ENCODE results near the gene CTSW. TPM values are rescaled to one million over a fixed set of nuclear protein-coding genes. Genes with fewer than 3 reads are reported as not detected.
A peak's percentile ranks its signal among the peaks of the same experiment; 100 is the strongest.

Gene CTSW
- total RNA-seq, 1 donor from 2014 or later: not detected

- Mint-ChIP-seq H3K9me3 (ENCODE audit: low read depth) (no peaks in the 10 kb centered on the region), H3K27ac (ENCODE audit: unreplicated experiment) (peak overlapping the region; percentile 71), H3K4me3 (ENCODE audit: unreplicated experiment) (no peak overlapping the region), H3K36me3 (ENCODE audit: low read depth) (peaks cover 26% of the 10 kb centered on the region), H3K4me1 (ENCODE audit: low read depth) (peaks cover 49% of the 10 kb centered on the region), H3K27me3 (ENCODE audit: low read depth) (no peaks in the 10 kb centered on the region)
- DNase-seq (ENCODE audit: low spot score): peak; percentile 68
- TF ChIP-seq CTCF (IDR thresholded peaks at IDR 0.05): no peak
Observed at GRCh38 chr11:65865550-65866172, 14.0 kb upstream of the CTSW start.

- H3K27ac Mint-ChIP-seq (ENCODE audit: unreplicated experiment): peak overlapping the region; percentile 57
- no peaks in the 10 kb centered on the region for H3K27me3 Mint-ChIP-seq (ENCODE audit: low read depth)
- H3K4me1 Mint-ChIP-seq (ENCODE audit: low read depth): peaks cover 53% of the 10 kb centered on the region
- peak; percentile 72 for DNase-seq (ENCODE audit: low spot score)
- no peaks in the 10 kb centered on the region for H3K9me3 Mint-ChIP-seq (ENCODE audit: low read depth)
- no peak for TF ChIP-seq CTCF (IDR thresholded peaks at IDR 0.05)
- H3K4me3 Mint-ChIP-seq (ENCODE audit: unreplicated experiment): no peak overlapping the region
- H3K36me3 Mint-ChIP-seq (ENCODE audit: low read depth): peaks cover 26% of the 10 kb centered on the region
Observed at GRCh38 chr11:65866509-65867283, 12.9 kb upstream of the CTSW start.

- Mint-ChIP-seq H3K27me3 (ENCODE audit: low read depth) (no peaks in the 10 kb centered on the region), H3K9me3 (ENCODE audit: low read depth) (no peaks in the 10 kb centered on the region), H3K4me1 (ENCODE audit: low read depth) (peaks cover 50% of the 10 kb centered on the region), H3K36me3 (ENCODE audit: low read depth) (peaks cover 26% of the 10 kb centered on the region), H3K27ac (ENCODE audit: unreplicated experiment) (peak overlapping the region; percentile 57), H3K4me3 (ENCODE audit: unreplicated experiment) (no peak overlapping the region)
- TF ChIP-seq CTCF (IDR thresholded peaks at IDR 0.05): no peak
- peak; percentile 68 for DNase-seq (ENCODE audit: low spot score)
Observed at GRCh38 chr11:65867284-65868071, 12.2 kb upstream of the CTSW start.

GRCh38 chr11:65868076-65868667, 11.5 kb upstream of the CTSW start:
- no peaks in the 10 kb centered on the region for H3K9me3 Mint-ChIP-seq (ENCODE audit: low read depth)
- no peak for TF ChIP-seq CTCF (IDR thresholded peaks at IDR 0.05)
- H3K36me3 Mint-ChIP-seq (ENCODE audit: low read depth): peaks cover 23% of the 10 kb centered on the region
- peak overlapping the region; percentile 45 for H3K27ac Mint-ChIP-seq (ENCODE audit: unreplicated experiment)
- no peaks in the 10 kb centered on the region for H3K27me3 Mint-ChIP-seq (ENCODE audit: low read depth)
- no peak overlapping the region for H3K4me3 Mint-ChIP-seq (ENCODE audit: unreplicated experiment)
- DNase-seq (ENCODE audit: low spot score): peak; percentile 87
- H3K4me1 Mint-ChIP-seq (ENCODE audit: low read depth): peaks cover 47% of the 10 kb centered on the region

GRCh38 chr11:65868907-65869306, 10.7 kb upstream of the CTSW start:
- Mint-ChIP-seq H3K4me3 (ENCODE audit: unreplicated experiment) (no peak overlapping the region), H3K27ac (ENCODE audit: unreplicated experiment) (peak overlapping the region; percentile 17), H3K4me1 (ENCODE audit: low read depth) (peaks cover 44% of the 10 kb centered on the region), H3K36me3 (ENCODE audit: low read depth) (peaks cover 18% of the 10 kb centered on the region), H3K27me3 (ENCODE audit: low read depth) (no peaks in the 10 kb centered on the region), H3K9me3 (ENCODE audit: low read depth) (no peaks in the 10 kb centered on the region)
- no peak for TF ChIP-seq CTCF (IDR thresholded peaks at IDR 0.05)
- peak; percentile 29 for DNase-seq (ENCODE audit: low spot score)

Data from chondrocyte (in vitro differentiated cells).